Frontal cortex (tissue), 4 donors: ENCODE measurements around the gene GYPE. TPM values are rescaled to one million over a fixed set of nuclear protein-coding genes. Genes with fewer than 3 reads are reported as not detected.
"Not testable (repeated sequence)": the region's sequence is repeated elsewhere in the genome, so short reads cannot be mapped to it uniquely, and the experiment has no call there.

Experiments used
- DNase-seq, 2 donors: peaks; one replicate each; pipeline ENCODE4 v3.0.0; 2012; ENCODE audit warnings: low spot score in 2 of 2
- FAIRE-seq: peaks from 2 replicates; lab custom pipeline; 2012; peaks lifted over from hg19 to GRCh38; lab: Jason Lieb, UNC
- total RNA-seq: library from RNA; depleted of rRNA; stranded (reverse); fragments of >200 nt; gene quantifications from one replicate; pipeline ENCODE4 v1.2.3, GENCODE V29; 2014
- donor health status: control.
- donor health status: control.
- donor health status: control.

The GYPE gene
- total RNA-seq, result 1.2 TPM

DNA sequence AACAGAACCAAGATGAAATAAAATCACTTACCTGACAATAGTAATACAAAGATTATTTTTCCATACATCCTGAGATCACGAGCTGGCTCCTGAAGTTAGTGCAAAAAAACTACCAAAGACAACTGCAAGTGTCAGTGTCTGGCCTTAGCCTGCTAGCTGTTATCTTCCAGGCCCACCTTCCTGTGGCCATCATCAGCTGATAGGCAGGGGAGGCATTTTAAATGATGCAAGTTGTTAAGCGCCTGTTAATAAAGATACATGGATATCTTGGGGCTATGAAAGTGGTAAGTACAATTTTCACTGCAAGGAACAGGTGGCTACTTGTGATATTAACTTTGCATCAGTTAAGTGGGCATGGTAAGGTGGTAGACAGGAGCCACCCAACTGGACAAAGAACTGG, at the start of gene GYPE:
Gene GYPE (minus strand): TSS at position 120 of the 400 bp plus-strand sequence. CDS start 52 bp downstream, at position 68.
- not testable (repeated sequence) for DNase-seq, FAIRE-seq

DNA sequence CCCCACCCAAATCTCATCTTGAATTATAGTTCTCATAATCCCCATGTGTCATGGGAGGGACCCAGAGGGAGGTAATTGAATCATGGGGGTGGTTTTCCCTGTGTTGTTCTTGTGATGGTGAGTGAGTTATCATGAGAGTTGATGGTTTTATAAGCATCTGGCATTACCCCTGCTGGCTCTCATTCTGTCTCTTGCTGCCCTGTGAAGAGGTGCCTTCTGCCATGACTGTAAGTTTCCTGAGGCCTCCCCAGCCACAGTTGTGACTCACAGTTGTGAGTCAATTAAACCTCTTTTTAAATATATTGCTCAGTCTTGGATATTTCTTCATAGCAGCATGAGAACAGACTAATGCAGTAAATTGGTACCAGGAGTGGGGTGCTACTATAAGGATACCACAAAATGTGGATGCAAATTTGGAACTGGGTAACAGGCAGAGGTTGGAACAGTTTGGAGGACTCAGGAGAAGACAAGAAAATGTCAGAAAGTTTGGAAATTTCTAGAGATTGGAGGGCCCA, 46.2 kb upstream of the GYPE start:
- not testable (repeated sequence) for FAIRE-seq, DNase-seq

DNA sequence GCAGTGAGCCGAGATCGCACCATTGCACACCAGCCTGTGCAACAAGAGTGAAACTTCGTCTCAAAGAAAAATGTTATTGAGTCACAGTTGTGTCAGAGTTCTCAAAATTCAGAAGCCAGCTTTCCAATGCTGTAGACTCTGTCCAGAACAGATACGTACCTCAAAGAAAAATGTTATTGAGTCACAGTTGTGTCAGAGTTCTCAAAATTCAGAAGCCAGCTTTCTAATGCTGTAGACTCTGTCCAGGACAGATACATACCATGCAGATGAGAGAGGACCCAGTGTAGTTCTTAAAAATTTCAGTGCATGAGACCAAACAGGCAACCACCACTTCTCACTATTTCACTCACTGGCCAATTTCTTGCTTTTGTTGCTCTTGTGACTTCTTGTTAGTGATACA, 45.6 kb upstream of the GYPE start:
- not testable (repeated sequence) for DNase-seq, FAIRE-seq

DNA sequence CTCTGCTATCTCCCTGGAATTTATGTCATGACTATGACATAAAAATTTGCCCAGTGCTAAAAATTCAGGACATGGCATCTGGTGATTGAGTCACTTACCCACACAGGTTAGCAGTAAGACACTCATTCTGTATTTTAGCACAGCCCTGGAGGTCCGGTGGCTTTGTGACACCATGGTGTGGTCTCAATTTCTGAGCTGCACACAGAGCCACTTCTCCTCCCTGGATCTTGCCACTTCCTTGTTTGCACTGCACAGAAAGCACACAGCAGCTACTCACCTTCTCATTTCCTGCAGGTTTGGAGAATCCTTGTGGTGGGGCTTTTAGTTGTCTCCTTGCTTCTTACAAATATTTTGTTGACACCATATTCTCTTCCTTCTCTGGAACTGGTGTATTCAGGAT, 44.8 kb upstream of the GYPE start:
- DNase-seq, FAIRE-seq: not testable (repeated sequence)

DNA sequence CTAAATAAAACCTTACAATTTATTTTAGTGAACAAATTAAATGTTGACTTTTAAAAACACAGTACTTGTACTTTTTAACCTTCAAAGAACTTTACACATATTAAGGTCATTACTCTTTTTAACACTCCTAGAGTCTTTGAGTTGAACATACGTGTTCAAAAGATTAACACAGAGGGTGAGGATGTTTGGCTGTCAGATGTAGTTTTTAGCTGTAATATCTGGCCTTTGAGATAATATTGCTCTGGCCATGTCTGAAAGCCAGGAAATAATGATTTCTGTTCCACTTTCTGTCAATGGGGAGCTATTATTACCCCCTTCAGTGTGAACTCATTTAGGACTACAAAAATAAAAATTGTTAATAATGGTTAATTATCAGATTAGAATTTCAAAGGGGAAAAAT, 42.1 kb upstream of the GYPE start:
- not testable (repeated sequence) for DNase-seq, FAIRE-seq

DNA sequence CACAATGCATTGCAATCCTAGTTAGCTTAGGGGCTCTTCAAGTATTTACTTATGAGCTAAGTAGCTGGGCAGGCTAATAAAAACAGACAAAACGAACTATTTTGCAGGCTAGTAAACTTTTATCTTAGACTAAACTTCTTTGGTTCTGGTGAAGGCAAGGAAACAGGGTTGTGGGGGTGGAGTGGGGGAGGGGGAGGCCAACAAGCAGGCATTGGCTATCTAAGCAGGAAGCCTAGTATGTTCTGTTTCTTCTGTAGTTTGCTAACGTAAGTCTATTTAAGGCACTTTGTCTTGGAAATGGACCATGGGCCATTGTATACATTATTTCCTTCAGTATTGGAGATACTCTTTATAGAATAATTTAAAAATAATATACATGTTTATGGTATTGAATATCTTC, 35.3 kb upstream of the GYPE start:
- DNase-seq, FAIRE-seq: not testable (repeated sequence)

DNA sequence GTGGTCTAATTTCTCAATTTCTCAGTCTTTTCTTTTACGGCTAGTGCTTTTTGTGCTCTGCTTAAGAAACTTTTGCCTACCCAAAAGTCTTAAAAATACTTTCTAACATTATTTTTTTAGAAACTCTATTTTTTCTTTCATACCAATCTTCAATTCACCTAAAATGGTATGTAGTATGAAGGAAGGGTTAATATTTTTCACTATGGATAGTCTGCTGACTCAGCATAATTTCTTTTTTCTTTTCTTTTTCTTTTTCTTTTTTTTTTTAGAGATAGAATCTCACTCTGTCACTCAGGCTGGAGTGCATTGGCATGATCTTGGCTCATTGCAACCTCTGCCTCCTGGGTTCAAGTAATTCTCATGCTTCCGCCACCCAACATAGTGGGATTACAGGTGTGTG, 34.2 kb upstream of the GYPE start:
- DNase-seq (no peak), FAIRE-seq (no peak)

DNA sequence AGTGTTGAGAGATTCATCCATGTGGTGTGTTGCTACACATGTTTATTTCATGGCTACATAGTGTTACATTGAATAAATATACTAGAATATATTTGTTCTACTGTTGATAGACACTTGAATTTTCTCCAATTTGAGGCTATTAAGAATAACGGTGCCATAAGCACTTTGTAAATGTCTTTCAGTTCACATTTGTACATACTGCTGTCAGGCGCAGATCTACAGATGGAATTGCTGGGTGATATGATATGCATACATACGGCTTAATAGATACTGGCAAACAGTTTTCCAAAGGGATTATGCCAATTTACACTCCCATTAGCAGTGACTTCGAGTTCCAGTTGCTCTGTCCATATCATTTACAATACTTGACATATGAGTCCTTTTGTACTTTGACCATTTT, 33.5 kb upstream of the GYPE start:
- DNase-seq, FAIRE-seq: not testable (repeated sequence)

DNA sequence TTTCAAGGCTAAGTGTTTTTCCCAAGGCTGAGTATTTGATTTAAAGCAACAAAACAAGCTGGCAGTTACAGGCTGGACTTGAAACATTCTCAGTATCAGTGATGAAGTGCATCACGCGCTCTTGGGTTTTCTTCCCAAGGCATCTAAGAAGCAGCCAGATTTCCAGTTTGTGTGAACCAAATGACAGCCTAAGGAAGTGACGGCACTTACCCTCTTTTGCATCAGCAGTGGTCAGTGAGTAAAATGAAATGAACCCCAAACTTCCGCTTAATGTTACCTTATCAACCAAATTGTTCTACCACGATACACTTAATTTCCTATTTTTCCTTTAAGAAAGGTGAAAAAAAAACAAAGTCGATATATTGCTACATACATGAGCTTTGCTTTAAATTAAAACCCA, 15.8 kb upstream of the GYPE start:
- no peak for DNase-seq
- FAIRE-seq, result no peak

DNA sequence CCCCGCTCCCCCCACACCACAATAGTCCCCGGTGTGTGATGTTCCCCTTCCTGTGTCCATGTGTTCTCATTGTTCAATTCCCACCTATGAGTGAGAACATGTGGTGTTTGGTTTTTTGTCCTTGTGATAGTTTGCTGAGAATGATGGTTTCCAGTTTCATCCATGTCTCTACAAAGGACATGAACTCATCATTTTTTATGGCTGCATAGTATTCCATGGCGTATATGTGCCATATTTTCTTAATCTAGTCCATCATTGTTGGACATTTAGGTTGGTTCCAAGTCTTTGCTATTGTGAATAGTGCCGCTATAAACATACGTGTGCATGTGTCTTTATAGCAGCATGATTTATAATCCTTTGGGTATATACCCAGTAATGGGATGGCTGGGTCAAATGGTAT, 11.1 kb upstream of the GYPE start:
- DNase-seq, FAIRE-seq: not testable (repeated sequence)

DNA sequence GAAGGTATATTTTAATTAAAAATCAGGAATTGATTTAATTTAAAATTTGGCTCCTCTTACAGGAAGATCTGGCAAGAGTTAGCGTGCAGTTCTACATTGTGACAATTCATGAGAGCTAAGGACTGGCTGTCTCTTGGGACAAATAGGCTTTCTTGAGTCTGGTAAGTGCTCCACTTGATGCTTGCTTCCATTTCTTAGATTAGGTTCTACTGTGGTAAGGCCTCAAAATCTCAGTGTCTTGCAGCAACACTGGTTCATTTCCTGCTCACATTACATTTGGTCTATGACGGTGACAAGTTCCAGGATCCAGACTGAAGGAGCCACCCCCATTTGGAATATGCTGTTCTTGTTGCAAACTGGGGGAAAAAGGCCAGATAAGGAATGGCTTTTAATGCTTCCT, 7.1 kb upstream of the GYPE start:
- FAIRE-seq, result not testable (repeated sequence)

DNA sequence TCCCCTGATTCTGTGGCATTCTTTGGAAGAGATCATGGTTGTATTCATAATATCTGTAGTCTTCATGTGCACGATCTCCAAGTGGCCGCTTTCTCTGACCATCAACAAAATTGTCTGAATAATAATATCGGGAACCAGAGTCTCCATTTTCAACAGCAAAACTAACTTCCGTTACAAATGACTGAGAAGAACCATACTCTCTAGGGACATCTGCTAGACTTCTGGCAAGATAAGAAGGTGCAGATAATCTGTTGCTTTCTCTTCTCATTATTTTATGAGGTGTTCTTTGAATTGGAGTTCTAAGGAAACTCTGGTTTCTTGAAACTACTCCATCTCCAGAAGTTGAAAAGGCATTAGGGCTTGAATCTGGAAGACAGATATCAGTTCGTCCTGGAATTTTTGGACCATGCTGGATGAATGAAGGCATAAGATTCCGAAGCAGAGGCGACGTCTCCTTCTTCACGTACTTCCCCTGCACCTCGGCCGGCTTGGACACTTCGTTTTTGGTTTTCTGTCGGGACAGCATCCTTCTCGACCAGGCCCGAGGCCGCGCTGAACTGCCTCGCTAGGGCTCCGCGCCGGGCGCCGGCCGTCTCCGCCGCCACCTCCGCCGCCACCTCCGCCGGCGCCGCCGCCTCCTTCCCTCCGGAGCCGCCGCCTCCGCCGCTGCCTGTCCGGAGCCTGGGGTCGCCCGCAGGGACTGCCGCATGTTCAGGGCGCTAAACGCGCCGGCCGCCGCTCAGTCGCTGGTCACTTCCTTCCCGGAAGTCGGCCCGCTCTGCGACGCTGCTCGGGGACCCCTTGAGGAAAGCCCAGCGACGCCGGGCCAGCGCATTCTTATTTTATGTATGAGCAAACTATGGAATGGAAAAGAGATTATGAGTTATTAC, 6.4 kb upstream of the GYPE start:
- DNase-seq, FAIRE-seq: not testable (repeated sequence)

More for the DNA sequence above, 7.1 kb upstream of the GYPE start:
- DNase-seq, result not testable (repeated sequence)

DNA sequence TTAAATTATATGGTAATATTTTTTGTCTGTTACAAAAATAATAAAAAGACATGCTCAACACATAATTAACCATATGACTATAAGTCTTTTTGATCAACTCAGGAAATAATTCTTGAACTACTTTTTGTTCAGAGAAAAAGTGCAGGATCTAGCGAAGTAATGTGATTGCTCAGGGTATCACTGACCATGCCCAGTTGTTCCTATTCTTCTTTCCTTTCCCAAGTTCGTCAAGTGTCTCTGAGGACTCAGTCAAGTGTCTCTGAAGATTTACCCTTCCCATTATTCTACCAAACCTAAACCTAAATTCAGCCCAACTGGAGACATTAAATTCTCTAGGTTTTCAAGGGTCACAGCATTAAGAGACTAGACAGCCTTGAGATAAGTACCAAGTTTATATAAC, 5.5 kb upstream of the GYPE start:
- DNase-seq, FAIRE-seq: not testable (repeated sequence)

DNA sequence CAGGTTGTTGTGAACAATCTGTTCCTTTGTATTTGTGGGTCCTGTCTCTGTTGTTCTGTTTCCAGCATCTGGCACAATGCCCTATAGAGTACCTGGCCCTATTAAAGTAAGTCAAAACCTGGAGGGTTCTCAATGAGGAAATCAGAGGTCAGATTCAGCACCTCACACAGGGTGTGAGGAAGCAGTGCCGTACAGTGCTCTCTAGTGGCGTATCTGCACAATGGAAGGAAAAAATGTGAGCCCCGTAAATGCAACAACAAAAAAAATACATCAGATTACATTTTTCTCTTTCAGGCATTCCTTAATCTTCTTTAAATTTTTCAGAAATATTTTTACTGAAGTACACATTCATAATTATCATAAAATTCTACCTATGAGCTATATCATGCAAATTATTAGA, 2.5 kb upstream of the GYPE start:
- peak; percentile 34 for FAIRE-seq
- not testable (repeated sequence) for DNase-seq

DNA sequence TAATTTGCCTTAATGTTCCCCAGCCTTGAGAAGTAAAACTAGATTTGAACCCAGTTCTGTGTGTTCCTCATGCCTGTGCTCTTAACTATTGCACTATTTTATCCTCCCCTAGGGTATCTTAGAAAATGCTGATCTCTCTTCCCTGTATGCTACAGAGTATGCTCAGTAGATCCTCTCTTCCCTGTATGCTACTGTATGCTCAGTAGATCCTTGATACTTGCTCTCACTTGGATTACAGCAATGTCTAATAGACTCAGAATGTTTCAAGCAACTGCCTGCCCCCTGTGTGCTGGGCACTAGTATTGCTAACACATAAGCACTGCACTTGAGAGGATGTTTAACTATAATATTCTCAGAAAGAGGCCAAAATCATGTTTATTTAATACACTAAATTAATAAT, 928 bp downstream of the GYPE start:
- not testable (repeated sequence) for FAIRE-seq, DNase-seq

DNA sequence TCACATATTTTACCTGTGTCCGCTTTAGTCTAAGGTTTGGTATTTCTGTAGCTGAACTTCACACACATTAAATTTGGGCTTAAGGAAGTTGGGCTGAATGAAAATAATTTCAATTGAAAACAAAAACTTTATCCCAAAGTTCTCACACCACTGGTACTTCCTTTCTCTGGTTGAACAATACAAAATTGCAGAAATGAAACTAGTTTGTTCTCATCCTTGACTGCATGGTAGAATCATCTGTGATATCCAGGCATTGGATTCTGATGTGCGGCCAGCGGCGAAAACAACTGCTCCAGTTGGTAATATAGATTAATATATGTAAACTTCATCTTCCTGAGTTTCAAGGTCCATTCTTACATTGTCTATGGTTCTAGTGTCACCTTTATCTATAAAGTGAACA, 15.0 kb downstream of the GYPE start:
- DNase-seq, FAIRE-seq: not testable (repeated sequence)

DNA sequence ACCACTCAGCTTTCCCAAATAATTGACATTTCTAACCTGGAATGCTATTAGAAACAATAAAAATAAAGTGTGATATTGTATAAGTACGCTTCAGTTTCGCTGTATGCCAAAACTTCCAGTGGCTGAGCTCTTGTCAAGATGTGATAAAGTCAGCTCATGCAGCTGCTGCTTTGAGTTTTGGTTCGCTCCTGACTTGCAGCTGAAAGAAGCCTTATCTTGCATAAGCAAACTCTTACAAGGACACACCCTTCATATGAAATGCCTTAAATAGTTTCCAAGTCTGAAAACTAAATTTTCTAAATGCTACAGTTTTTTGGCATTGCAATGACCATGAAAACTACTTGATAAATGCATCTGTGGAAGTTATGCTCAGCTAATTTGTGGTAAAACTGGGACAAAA, 17.2 kb downstream of the GYPE start:
- not testable (repeated sequence) for DNase-seq, FAIRE-seq

DNA sequence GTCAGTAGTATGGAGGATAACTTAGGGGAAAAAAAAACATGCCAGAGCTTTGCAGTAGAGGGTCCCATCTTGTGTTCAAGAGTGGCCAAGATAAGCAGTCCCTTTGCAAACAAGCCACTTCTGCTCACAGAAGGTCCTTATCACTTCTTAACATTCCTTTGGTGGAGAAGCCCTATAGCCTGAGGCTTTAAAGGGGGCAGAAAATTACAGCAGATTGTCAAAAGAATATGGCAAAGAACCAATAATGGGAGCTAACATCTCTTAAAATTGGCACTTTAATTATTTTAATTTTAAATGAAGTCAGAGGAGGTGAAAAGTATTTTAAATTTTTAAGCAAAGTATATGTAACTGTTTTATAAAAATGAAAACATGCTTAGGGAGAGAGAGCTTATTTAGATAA, 20.4 kb downstream of the GYPE start:
- not testable (repeated sequence) for FAIRE-seq, DNase-seq

DNA sequence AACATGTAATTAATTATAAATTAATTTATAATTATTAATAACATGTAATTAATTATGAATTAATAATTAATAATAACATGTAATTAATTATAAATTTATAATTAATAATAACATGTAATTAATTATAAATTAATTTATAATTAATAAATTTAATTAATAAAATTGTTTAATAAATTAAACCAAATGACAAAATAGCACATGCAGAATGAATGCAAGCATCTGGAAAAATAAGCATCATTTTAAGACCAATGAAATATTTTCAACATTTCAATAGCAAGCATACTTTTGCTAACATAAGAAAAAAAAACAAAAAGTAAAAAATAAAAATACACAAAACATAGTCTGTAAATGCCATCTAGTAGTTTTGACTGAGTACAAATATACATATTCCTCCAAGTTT, 21.8 kb downstream of the GYPE start:
- FAIRE-seq, result no peak

DNA sequence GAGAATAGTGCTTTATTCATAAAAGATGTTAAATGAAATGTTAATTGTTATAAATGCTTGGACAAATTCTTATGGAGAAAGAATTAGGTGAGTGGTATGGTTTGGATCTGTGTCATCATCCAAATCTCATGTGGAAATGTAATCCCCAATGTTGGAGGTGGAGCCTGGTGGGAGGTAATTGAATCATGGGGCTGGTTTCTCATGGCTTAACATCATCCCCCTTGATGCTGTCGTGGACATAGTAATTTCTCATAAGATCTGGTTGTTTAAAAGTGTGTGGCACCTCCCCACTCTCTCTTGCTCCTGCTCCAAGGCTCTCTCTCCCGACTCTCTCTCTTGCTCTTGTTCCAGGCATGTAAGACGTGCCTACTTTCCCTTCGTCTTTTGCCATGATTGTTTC, 22.5 kb downstream of the GYPE start:
- DNase-seq, result no peak
- no peak for FAIRE-seq

More for the DNA sequence above, 21.8 kb downstream of the GYPE start:
- DNase-seq, result no peak

DNA sequence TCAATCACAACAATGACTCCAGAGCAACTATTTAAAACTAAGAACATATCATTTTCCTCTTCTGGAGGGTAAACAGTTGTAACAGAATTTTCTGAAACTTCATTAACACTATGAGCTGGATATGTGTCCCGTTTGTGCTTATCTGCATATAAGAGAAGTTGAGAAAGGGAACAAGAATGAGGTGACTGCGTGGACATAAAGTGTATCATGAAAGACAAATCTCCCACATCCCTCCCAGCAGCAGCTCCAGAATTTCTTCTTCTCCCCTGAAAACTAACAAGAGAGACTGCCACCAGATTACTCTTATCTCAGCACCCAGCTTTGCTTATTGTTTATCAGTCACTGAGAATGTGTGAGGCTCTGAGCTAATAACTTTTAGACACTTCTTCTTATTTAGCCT, 25.8 kb downstream of the GYPE start:
- not testable (repeated sequence) for FAIRE-seq, DNase-seq
